Adrenal gland (tissue), 12 donors: Measurements from ENCODE around the gene CYP1B1. TPM values are rescaled to one million over a fixed set of nuclear protein-coding genes. Genes with fewer than 3 reads are reported as not detected.

Experiments used
- DNase-seq, 7 donors: peaks; one replicate each; pipeline ENCODE4 v3.0.0-alpha.2; 2019 to 2020
- H3K27ac ChIP-seq, 5 donors: fragments of 200-600 bp; sonication (generic) in 4 of 5; 1 replicate in 3 of 5; 2 replicates in 2 of 5; pipeline versions ENCODE4 v1.5.1 to v1.8.0; 2016 to 2020; ENCODE audit warnings: mild to moderate bottlenecking in 1 of 5
- H3K27me3 ChIP-seq: fragments of 200-600 bp; 2 replicates; pipeline ENCODE4 v1.8.0; 2021
- H3K36me3 ChIP-seq, 2 donors: fragments of 200-600 bp; replicated peaks in 1 of 2; 1 replicate in 1 of 2; 2 replicates in 1 of 2; pipeline versions ENCODE4 v1.5.1 to v1.8.0; 2018 to 2022
- H3K4me1 ChIP-seq, 2 donors: fragments of 200-600 bp; replicated peaks in 1 of 2; 1 replicate in 1 of 2; 2 replicates in 1 of 2; pipeline versions ENCODE4 v1.5.1 to v1.8.0; 2018 to 2021
- H3K4me3 ChIP-seq, 4 donors: fragments of 200-600 bp; sonication (generic) in 3 of 4; one replicate each; pipeline ENCODE4 v1.5.1; 2016 to 2018
- H3K9me3 ChIP-seq, 3 donors: fragments of 200-600 bp; sonication (generic) in 1 of 3; replicated peaks in 1 of 3; 1 replicate in 2 of 3; 2 replicates in 1 of 3; pipeline versions ENCODE4 v1.5.1 to v1.8.0; 2016 to 2021
- POLR2A ChIP-seq, 2 donors: fragments of 450-650 bp; IDR thresholded peaks; one replicate each; pipeline ENCODE4 v1.6.1; 2017; ENCODE audit warnings: antibody characterized with exemption in 2 of 2, mild to moderate bottlenecking in 2 of 2, moderate library complexity in 1 of 2
- WGBS, 4 donors: extraction: QIAGEN DNeasy Blood & Tissue Kit in 2 of 4; methylation state at CpG; one replicate each; pipeline versions ENCODE4 v1.1.5 to v1.1.7; 2013 to 2017; 5-methylcytosine and 5-hydroxymethylcytosine counted together
- intact Hi-C, 2 donors: fragments of 100-400 bp; cut with DNase I; formaldehyde crosslinking; loops; one replicate each; pipeline versions ENCODE4 v1.14.1 to v1.15.0; 2022 to 2023
- polyA plus RNA-seq, 3 donors: library from polyadenylated mRNA; stranded (reverse); fragments of 200-250 nt in 2 of 3; fragments of 350-450 nt in 1 of 3; fragmentation: Illumina TruSeq in 1 of 3; extraction: RNeasy Lipid Tissue Mini Kit (QIAGEN cat#74804) in 1 of 3; gene quantifications; one replicate each; pipeline ENCODE4 v1.2.3, GENCODE V29; 2013 to 2014
- total RNA-seq, 9 donors: library from RNA; depleted of rRNA in 4 of 9; stranded (reverse); fragments of >200 nt in 4 of 9; fragments of 120-200 nt in 1 of 9; fragmentation: NEBNext Ultra II Directional in 1 of 9; extraction: Animal tissue kit (Norgen Biotek cat#: 25700) in 1 of 9; gene quantifications; one replicate each; pipeline versions ENCODE4 v1.1.0 to v1.2.4, GENCODE V29; 2013 to 2023
- TF ChIP-seq, protein P1 (sequence below), 6 experiments: fragments of 450-650 bp in 4 of 6; fragments of 200-600 bp in 2 of 6; sonication (generic) in 1 of 6; IDR thresholded peaks; 1 replicate in 5 of 6; 2 replicates in 1 of 6; pipeline versions ENCODE4 v1.5.1 to v1.8.0; 2016 to 2021; ENCODE audit warnings: antibody characterized with exemption in 6 of 6, mild to moderate bottlenecking in 2 of 6, moderate library complexity in 1 of 6
- donor health status: healthy with polysubstance abuse.
- donor health status: Bipolar disorder and iron deficiency.
- donor health status: DM: yes; HTN: yes; CAD: no.
- donor health status: DM: no; HTN: no; CAD: no.
- donor health status: DM: no; HTN: no; CAD: no.
- donor health status: DM: yes; HTN: yes; CAD: no.

Gene CYP1B1
- total and polyA plus RNA-seq, 12 donors: 2.5 to 118 (median 34.4) TPM

DNA sequence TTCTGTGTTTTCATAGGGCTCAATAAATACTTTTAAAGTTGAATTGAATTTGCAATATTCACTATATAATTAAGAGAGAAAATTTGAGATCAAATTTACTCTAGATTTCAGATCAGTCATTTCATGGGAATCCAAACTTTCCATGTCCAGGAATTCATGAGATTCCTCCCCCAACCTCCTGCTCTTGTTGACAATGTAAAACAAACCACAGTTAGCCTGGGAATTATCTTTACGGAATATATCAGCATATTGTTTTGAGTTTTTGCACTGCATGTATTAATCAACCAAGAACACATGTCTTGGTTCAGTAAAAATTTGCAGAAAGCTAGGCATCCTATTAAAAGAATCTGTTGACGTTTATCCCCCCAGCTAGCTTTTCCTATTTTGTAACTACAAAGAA, 42.3 kb downstream of the CYP1B1 start:
- Histone ChIP-seq H3K27me3 (no peaks in the 10 kb centered on the region), H3K27ac (no peak overlapping the region), H3K36me3 (no peaks in the 10 kb centered on the region), H3K9me3 (no peaks in the 10 kb centered on the region), H3K4me1 (peaks cover 0 to 9% of the 10 kb centered on the region in 2 donors), H3K4me3 (no peak overlapping the region)
- intact Hi-C loops: no loop called here
- 44 to 86% (median 47%) methylated on average over 2 of the region's 2 CpGs for WGBS, 4 donors
- no peak for DNase-seq
- TF ChIP-seq, protein P1, sequence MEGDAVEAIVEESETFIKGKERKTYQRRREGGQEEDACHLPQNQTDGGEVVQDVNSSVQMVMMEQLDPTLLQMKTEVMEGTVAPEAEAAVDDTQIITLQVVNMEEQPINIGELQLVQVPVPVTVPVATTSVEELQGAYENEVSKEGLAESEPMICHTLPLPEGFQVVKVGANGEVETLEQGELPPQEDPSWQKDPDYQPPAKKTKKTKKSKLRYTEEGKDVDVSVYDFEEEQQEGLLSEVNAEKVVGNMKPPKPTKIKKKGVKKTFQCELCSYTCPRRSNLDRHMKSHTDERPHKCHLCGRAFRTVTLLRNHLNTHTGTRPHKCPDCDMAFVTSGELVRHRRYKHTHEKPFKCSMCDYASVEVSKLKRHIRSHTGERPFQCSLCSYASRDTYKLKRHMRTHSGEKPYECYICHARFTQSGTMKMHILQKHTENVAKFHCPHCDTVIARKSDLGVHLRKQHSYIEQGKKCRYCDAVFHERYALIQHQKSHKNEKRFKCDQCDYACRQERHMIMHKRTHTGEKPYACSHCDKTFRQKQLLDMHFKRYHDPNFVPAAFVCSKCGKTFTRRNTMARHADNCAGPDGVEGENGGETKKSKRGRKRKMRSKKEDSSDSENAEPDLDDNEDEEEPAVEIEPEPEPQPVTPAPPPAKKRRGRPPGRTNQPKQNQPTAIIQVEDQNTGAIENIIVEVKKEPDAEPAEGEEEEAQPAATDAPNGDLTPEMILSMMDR (IDR thresholded peaks at IDR 0.05): no peak

DNA sequence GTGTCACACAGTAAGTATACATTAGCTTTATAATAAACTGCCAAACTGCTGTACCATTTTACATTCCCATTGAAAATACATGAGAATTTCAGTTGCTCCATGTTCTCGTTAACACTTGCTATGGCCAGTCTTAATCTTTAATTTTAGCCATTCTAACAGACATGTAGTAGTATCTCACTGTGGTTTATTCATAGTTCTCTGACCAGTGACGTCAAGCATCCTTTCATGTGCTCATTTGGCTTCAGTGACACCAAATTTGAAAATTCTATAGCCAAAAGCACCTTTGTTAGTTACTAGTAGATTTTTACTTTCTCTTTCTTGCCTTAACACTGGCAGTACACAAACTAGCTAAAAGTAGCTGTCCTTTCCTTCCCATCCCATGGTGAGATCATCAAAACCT, 43.0 kb downstream of the CYP1B1 start:
- peaks cover 0 to 9% of the 10 kb centered on the region in 2 donors for H3K4me1 ChIP-seq
- TF ChIP-seq POLR2A (IDR thresholded peaks at IDR 0.05): no peak
- TF ChIP-seq, protein P1 (IDR thresholded peaks at IDR 0.05): no peak
- H3K9me3 ChIP-seq: no peaks in the 10 kb centered on the region
- DNase-seq: no peak
- no peaks in the 10 kb centered on the region for H3K27me3 ChIP-seq
- H3K36me3 ChIP-seq: no peaks in the 10 kb centered on the region
- intact Hi-C loops: no loop called here
- no peak overlapping the region for H3K27ac ChIP-seq
- WGBS, 4 donors: 85 to 97% (median 95%) methylated on average over 2 of the region's 2 CpGs
- H3K4me3 ChIP-seq: no peak overlapping the region

DNA sequence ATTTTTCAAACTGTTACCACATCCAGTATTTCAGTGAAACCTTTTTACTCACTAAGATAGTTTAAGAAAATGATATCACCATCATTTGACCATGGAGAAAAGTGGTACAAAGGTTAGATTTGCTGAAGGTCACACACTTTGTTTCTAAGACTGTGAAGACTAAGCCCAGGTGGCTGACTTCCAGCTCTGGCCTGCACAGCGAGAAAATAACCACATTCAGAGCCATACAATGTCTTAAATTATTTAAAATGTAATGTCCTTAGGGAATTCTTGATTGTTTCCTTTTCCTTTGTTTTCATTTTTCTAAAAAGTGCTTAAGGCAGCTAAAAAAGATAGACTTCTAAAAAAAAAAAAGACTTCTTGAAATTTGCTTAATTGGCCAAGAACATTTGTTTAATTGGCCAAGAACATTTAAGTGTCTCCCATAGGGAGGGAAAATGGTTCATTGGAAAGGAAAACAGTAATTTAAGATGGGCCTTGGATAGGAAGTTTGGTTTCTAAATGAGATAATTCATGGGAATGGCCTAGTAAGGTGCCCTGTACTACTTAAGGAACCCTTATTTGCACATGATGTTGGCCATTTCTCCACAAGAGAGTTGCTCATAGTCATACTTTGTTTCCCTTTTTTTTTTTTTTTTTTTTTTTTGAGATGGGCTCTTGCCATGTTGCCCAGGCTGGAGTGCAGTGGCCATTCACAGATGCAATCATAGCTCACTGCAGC, 45.2 kb downstream of the CYP1B1 start:
- Histone ChIP-seq H3K4me3 (no peak overlapping the region), H3K27ac (no peak overlapping the region), H3K9me3 (no peaks in the 10 kb centered on the region), H3K4me1 (peaks cover 0 to 9% of the 10 kb centered on the region in 2 donors), H3K27me3 (no peaks in the 10 kb centered on the region), H3K36me3 (no peaks in the 10 kb centered on the region)
- DNase-seq: peak in 2 of 7 donors; percentile 20 to 23
- TF ChIP-seq, protein P1 (IDR thresholded peaks at IDR 0.05): no peak
- TF ChIP-seq POLR2A (IDR thresholded peaks at IDR 0.05): no peak
- WGBS, 4 donors: 38 to 54% (median 46%) methylated on average over 1 of the region's 1 CpG
- intact Hi-C loops: no loop called here

DNA sequence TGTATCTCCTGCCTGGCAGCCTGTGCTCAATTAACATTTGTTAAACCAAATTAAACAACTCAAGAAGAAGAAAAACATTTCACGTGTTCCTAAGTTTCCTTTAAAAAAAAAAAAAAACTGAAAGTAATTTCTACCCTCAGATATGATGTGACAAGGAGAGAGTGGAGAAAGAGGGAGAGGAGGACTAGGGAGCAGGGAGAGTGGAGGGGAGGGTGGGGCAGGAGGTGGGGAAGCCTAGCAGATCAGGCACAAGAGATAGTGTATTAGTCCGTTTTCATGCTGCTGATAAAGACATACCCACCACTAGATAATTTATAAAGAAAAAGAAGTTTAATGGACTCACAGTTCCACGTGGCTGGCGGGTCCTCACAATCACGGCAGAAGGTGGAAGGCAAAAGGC, 46.4 kb downstream of the CYP1B1 start:
- no peak overlapping the region for H3K4me3 ChIP-seq
- intact Hi-C loops: no loop called here
- no peaks in the 10 kb centered on the region for H3K9me3 ChIP-seq
- no peaks in the 10 kb centered on the region for H3K27me3 ChIP-seq
- H3K4me1 ChIP-seq: peaks cover 0 to 9% of the 10 kb centered on the region in 2 donors
- H3K36me3 ChIP-seq: no peaks in the 10 kb centered on the region
- TF ChIP-seq, protein P1 (IDR thresholded peaks at IDR 0.05): no peak
- no peak for TF ChIP-seq POLR2A (IDR thresholded peaks at IDR 0.05)
- H3K27ac ChIP-seq: no peak overlapping the region
- DNase-seq: no peak
- WGBS, 4 donors: 86 to 91% (median 88%) methylated on average over 5 of the region's 5 CpGs
